Hematopoietic multipotent progenitor cell treated with erythropoietin and hydrocortisone succinate and interleukin-3 and kit ligand, for 8 days (in vitro differentiated cells): Measurements from ENCODE around the gene SLC12A6.
"Not testable (repeated sequence)": the region's sequence is repeated elsewhere in the genome, so short reads cannot be mapped to it uniquely, and the experiment has no call there.

Source experiments
- DNase-seq: peaks from one replicate; pipeline ENCODE4 v3.0.0-alpha.2; 2015

The SLC12A6 gene

GRCh38 chr15:34355241-34355640 is 17.7 kb upstream of the SLC12A6 start:
- no peak for DNase-seq

GRCh38 chr15:34354286-34354685 is 16.7 kb upstream of the SLC12A6 start:
- no peak for DNase-seq

DNA sequence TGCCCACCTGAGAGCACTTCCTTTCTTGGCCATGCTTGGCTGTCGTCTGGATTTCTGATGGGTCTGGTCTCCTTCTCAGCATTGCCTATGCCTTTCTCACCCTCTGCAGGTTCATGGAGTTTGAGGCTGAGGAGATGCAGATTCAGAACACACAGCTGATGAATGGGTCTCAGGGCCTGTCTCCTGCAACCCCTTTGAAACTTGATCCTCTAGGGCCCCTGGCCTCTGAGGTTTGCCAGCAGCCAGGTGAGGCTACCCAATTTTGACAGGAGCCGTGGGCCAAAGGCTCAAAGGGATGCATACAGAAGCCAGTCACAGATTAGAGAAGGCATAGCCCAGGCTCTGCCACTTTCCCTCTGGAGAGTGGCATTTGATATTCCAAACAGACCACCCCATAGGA is 16.0 kb upstream of the SLC12A6 start:
- DNase-seq = no peak

GRCh38 chr15:34352996-34353395 is 15.4 kb upstream of the SLC12A6 start:
- DNase-seq = not testable (repeated sequence)

- no peak for DNase-seq
Observed at GRCh38 chr15:34349769-34350168, 12.2 kb upstream of the SLC12A6 start.

GRCh38 chr15:34348735-34349300 is 11.2 kb upstream of the SLC12A6 start:
- DNase-seq = no peak

DNA sequence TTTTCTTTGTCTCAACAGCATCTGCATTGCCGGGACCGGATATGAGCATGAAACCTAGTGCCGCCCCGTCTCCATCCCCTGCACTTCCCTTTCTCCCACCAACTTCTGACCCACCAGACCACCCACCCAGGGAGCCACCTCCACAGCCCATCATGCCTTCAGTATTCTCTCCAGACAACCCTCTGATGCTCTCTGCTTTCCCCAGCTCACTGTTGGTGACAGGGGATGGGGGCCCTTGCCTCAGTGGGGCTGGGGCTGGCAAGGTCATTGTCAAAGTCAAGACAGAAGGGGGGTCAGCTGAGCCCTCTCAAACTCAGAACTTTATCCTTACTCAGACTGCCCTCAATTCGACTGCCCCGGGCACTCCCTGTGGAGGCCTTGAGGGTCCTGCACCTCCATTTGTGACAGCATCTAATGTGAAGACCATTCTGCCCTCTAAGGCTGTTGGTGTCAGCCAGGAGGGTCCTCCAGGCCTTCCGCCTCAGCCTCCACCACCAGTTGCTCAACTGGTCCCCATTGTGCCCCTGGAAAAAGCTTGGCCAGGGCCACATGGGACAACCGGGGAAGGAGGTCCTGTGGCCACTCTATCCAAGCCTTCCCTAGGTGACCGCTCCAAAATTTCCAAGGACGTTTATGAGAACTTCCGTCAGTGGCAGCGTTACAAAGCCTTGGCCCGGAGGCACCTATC is 10.5 kb upstream of the SLC12A6 start:
- no peak for DNase-seq

GRCh38 chr15:34342737-34343575 is 5.4 kb upstream of the SLC12A6 start, which contains the start of the genes NOP10 and NUTM1:
Gene NOP10, minus strand, starts transcription at chr15:34343136. Its CDS starts 63 bp downstream, at chr15:34343073.
Gene NUTM1, plus strand, starts transcription at chr15:34343315. Its CDS starts 382 bp downstream, at chr15:34343697.
- DNase-seq = peak; percentile 96

DNA sequence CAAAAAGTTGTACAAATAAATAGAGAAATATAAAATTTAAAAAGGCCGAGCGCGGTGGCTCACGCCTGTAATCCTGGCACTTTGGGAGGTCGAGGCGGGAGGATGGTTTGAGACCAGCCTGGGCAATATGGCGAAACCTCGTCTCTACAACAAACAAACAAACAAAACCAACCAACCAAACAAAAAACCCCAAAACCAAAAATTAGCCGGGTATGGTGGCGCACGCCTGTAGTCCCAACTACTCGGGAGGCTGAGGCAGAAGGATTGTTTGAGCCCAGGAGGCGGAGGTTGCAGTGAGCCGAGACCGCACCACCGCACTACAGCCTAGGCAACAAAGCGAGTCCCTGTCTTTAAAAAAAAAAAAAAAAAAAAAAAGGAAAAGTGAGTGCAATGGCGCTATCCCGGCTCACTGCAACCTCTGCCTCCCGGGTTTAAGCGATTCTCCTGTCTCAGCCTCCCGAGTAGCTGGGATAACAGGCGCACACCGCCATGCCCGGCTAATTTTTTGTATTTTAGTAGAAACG is 4.7 kb upstream of the SLC12A6 start:
- peak; percentile 17 for DNase-seq

DNA sequence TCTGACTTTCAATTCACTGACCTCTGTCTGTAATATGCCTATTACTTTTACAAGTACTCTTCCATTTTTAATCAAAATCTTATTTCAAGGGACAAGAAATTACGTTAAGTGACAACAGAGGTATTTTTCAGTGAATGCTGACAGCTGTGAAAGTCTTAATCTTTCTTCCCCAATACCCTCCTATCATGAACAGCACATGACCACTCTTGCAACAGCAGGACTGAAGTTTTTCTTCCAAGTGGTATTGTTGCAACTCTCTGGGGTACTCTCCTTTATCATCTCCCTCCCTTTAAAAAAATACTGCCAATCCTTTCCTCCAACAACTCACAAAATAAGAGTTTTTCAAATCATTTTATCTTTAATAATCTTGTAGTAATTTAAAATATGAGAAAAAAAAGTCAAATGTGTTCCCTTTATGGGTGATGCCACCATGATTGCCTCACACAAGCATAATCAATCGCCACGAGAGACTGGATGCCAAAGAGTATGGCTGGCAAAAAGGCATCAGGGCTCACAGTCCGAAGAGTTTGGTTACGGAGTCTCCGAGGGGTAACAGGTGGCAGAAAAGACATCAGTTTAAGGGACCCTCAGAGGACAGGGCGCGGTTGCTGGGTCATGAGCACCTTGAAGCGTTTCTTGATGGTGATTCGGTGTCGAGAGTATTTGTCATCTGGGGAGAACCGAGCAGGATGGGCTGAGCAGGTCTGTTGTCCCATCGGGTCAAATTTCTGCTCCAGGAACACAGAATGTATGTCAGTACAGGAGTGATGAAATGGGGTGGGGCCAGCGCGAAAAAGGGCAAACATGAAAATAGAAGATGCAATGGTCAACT is 4.0 kb upstream of the SLC12A6 start:
- peak; percentile 65 for DNase-seq

GRCh38 chr15:34339946-34340345 is 2.4 kb upstream of the SLC12A6 start:
- DNase-seq = no peak

- no peak for DNase-seq
Observed at GRCh38 chr15:34338347-34338746, 766 bp upstream of the SLC12A6 start.

DNA sequence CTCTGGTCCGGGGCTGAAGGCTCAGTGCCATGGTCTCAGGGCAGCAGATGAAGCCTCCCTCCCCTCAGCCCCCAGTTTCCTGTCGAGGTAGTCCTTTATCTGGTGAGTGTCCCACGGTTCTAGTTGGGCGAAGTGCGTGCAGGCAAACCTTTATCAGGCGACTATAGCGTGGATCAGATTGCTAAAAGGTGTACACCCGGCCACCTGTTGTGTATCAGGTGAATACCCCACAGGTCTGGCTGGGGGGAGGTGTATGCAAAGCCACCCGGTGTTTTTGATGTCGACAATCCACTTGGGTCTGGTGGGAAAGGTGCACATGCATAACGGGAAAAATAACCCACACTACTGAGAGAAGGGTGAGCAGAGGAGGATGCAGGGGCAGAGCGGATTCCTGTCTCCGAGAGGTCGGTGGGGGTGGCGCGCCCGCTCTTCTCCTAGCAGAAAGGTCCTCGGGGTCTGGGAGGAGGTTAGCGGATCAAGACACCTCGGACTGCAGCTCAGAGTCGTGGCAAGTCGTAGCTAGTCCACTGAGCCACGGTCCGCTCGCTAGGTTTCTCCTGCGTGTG is 507 bp downstream of the SLC12A6 start:
- peak; percentile 49 for DNase-seq

- peak; percentile 55 for DNase-seq
Observed at GRCh38 chr15:34336231-34336990, 1.2 kb downstream of the SLC12A6 start.

- peak; percentile 59 for DNase-seq
Observed at GRCh38 chr15:34335176-34336032, 2.2 kb downstream of the SLC12A6 start.

DNA sequence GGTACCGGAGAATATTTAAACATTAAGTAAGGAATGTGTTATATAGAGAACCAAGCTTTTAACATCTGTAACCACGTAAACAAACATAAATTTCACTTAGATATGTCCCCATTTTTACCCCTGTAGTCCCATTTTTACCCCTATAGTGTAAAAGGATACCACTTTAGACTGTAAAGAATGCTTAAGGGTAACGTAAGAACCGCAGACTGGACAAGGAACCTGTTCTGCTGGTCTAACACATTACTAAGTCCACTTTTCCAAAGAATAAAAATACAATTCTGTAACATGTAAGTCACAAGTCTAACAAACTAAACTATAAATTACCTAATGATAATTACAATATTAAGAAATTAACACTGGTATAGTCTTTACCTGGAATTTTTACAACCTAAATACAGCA is 2.9 kb downstream of the SLC12A6 start:
- no peak for DNase-seq

- peak; percentile 48 for DNase-seq
Observed at GRCh38 chr15:34332553-34333120, 4.9 kb downstream of the SLC12A6 start.

GRCh38 chr15:34331809-34332208 is 5.8 kb downstream of the SLC12A6 start:
- peak; percentile 95 for DNase-seq

GRCh38 chr15:34330279-34330678 is 7.3 kb downstream of the SLC12A6 start:
- no peak for DNase-seq

DNA sequence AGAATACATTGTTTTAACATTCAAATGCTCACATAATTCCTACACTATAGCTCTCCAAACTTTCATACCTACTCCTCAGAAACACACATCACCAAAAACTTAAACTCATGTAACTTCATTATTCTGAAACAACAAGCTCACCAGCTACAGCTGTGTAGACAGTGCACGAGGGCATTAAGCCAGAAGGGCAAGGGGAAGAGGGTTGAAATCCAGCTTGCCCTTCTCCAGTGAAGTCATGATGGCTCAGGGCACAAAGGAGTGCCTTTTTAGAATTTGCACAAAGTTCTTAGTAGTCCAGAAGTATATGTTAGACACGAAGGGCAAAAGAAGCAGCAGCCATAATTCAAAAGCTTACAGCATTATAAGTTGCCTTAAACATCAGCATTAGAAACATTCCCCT is 8.6 kb downstream of the SLC12A6 start:
- DNase-seq = no peak
